Amygdala (tissue), 56 donors: ENCODE data around the gene MGAT4A.
"Not testable (repeated sequence)": the region's sequence is repeated elsewhere in the genome, so short reads cannot be mapped to it uniquely, and the experiment has no call there.

Experiments used
- DNase-seq, 56 donors: peaks; one replicate each; lab custom pipeline; 2025; lab: John Stamatoyannopoulos, UW

The MGAT4A gene

DNA sequence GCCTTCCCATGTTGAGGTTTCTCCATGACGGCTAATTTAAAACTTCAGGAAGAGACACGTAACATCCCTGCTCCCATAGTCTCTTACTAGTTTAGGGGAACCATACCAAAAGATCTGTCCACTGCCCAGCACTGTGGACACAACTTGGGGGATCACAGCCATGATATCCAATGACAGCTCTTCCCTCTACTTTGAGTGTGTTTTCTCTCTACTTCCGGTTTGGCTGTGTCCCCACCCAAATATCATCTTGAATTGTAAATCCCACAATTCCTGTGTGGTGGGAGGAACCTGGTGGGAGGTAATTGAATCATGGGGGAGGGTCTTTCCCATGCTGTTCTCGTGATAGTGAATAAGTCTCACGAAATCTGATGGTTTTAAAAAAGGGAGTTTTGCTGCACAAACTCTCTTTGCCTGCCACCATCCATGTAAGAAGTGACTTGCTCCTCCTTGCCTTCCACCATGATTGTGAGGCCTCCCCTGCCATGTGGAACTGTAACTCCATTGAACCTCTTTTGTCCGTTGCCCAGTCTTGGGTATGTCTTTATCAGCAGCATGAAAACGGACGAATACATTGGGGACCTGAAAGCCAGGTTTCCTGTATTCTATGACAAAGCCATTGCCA is 1.6 kb upstream of the MGAT4A start:
- no peak for DNase-seq

DNA sequence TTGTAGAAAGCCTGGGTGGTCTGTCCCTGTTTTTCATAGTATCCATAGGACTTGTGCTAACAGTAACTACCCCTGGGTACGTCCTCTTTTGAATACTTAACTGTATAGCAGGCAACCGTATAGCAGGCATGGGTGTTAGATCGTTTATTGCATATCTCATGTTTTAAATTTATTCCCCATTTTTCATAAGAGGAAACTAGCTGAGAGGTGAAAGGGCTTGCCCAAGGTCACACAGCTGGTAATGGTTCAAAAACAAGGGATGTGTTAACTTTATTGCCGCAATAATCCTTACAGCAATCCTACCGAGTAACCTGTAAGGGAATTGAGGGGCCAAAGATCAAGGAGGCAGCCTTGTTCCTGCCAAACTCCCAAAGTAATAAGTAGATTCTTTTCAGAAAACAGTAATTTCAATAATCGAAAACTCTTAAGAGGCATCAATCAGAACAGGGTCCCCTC is 990 bp upstream of the MGAT4A start:
- DNase-seq = no peak

DNA sequence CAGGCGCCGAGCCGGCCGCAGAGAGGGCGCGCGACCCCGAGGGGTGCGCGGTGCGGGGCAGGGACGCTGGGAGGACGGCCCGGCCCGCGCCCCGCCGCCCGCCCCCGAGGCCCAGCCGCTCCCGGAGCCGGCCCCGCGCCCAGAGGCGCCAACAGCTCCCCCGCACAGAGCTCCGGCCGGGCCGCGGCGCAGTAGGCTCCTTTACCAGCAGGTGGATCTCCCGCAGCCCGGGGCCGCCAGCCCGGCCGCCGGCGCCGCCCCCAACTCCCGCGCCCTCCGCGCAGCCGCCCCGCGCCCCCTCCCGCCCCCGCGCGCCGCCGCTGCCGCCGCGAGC is 258 bp downstream of the MGAT4A start:
- DNase-seq = peak in 20 of 56 donors; percentile 40 to 76 (median 60)

DNA sequence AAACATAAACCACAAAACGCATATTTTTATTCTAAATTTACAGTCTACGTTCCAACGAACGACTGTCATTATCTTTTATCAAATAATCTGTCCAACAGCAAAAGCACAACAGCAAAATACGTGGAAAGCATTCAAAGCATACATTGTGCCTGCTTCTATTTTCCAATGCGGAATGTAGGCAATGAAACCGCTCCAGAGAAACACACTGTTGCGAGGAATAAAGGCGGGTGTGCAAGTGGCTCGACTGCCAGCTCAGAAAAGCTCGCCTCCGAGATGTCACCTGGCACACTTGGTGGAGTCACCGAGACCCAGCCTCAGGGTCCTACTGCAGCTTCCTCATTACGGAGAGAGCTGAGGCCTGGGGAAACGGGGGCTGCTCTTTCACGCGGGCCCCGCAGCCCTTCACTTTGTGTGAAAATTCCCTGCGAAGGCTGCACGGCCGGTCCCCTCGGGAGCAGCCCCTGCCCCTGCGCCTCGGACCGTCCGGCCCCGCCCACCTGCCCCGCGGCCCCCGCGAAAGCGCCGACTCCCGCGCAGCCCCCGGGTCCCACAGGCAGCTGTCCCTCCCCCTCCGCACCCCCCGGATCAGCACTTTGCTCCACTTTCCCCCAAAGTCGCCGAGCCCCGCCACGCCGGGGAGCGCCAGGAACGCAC is 752 bp downstream of the MGAT4A start:
- peak in 36 of 56 donors; percentile 8 to 70 (median 50) for DNase-seq

DNA sequence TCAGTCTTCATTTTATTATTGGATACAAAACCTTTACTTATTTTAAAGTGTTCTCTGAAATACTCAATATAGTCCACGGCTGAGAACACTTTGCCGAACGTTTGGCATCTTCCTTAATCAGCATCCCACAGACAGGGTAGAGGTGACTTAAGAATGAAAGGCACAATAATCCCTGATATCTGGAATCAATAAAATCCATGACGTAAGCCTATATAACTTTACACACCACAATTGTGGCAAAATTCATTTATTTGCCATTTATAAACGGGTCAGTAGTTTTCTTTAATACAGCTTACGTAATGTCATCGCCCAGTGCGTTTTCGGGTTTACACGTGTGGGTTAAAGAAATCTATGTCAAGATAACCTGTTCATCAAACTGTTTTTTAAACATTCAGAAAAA is 1.3 kb downstream of the MGAT4A start:
- no peak for DNase-seq

DNA sequence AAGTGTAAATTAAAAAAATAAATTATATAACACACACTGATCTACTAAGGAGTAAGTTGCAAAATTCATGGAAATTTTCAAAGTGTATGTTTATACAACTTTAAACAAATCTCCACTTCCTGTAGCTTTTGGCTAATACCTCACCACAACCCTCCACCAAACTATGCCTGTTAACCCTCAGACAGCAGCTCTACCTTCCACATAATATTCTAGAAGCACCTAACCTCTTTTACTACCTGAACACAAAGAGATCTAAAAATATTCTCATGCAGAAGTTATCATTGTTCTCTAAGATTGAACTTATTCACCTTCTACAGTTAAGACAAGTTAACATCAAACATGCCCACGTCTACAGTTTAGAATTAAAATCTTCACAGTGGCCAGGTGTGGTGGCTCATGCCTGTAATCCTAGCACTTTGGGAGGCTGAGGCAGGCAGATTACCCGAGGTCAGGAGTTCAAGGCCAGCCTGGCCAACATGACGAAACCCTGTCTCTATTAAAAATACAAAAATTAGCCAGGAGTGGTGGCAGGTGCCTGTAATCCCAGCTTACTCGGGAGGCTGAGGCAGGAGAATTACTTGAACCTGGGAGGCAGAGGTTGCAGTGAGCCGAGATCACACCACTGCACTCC is 2.7 kb downstream of the MGAT4A start:
- DNase-seq = not testable (repeated sequence)

DNA sequence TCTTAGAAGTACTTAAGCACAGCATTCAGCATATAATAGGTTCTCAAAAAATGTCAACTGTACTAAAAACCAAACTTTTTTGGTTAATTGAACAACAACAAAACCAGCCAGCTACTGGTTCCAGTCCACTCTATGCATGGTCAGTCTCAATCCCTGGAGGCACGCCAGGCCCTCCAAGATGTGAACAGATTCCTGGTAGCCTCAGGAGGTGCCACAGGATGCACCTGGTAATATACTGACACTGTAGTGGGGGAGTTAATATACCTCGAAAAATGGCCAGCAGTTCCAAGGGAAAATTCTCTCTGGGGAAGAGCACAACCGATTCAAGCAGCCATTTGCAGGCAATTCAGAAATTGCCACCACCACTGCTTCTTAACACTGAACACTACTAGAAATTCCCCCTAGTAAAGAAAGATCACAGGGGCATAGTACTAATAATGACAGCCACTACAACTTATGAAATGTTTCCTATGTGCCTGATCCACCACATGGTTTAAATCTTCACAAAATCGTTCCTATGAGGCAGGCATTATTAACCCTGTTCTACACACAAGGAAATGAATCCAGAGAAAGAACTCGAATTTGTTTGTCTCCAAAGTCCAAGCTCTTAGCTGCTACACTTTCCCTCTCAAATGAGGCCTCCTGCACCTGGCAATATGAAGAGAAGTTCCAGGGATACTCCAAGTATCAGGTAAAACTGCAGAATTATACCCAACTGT is 3.4 kb downstream of the MGAT4A start:
- peak in 2 of 56 donors; percentile 16 to 20 for DNase-seq

DNA sequence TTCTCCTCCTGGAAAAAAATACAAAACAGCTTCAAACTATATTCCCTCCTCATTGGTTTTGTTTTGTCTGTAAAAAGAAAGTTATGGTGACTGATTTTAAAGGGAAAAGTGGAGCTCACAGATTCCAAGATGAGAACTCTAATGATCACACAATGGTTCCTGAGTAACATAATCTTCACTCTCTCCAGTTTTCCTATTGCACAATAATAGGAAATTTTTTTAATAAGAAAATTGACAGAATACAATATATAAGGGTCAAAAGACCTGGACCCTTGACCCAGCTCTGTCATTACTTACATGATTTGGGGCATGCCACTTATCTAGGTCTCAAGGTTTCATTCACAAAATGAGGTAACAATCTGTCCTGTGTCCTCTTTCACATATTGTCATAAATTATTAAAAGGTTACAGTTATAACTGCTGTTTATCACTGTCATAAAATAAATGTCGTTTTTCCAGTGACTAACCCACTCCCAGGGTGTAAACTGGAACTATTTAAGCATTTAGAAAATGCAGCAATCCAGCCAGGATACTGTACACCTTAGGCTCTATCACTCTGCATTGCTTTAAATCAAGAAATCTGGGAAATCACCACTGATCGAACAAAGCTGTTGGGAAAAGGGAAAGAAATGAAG is 4.1 kb downstream of the MGAT4A start:
- no peak for DNase-seq

DNA sequence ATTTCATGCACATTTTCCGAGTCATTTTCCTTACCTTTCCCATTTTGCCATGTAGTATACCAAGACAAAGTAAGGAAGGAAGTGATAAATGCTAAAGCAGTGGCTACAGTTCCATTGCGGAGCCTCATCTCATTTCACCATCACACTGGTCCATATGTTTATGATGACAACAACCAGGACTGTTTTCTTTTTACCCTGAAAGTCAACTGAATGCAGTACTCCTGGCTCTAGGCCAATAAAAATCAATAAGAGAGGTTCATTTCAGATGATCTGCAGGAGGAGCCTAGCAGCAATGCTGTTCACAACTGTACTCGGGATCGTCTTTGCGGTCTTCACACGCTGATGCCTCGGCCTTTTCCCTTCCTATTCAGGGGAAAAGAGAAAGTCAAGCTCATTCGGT is 4.7 kb downstream of the MGAT4A start:
- DNase-seq = no peak

DNA sequence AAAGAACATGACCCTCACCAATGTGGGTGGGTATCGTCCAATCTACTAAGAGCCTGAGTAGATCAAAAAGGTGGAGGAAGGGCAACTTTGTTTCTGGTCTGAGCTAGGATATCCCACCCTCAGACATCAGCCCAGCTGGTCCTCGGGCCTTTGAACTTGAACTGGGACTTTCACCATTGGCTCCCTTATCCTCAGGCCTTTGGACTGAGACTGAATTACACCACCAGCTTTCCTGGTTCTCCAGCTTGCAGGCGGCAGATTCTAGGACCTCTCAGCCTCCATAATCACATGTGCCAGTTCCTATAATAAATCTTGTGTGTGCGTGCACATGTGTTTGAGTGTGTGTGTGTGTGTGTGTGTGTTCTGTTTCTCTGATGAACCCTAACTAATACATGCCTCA is 10.6 kb downstream of the MGAT4A start:
- DNase-seq = no peak

DNA sequence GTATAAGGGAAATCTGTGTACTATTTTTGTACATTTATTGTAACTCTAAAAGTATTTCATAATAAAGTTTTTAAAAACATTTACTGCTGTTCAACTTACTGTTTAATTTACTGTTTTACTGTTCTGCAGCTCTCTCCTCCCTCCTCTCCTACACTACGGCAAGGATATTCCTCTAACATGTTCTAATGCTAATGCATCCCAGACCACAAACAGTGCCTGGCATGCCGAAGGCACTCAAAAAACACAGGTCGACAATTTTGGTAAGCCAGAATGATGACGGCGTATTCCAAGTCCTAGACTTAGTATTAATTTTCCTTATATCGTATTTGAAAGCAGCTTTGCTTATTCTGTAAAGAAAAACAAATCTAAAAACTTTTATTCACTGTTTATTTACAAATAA is 13.3 kb downstream of the MGAT4A start:
- no peak for DNase-seq

DNA sequence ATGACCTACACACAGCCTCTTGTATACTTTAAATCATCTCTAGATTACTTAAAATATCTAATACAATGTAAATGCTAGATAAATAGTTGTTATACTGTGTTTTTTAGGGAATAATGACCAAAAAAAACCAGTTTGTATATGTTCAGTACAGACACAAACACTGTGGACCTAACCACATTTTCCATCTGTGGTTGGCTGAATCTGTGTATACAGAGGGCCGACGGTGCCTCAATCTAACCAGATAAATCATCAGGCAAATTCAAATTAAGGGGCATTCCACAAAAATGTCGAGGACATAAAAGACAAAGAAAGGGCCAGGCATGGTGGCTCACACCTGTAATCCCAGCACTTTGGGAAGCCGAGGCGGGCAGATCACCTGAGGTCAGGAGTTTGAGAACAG is 14.1 kb downstream of the MGAT4A start:
- DNase-seq = no peak

DNA sequence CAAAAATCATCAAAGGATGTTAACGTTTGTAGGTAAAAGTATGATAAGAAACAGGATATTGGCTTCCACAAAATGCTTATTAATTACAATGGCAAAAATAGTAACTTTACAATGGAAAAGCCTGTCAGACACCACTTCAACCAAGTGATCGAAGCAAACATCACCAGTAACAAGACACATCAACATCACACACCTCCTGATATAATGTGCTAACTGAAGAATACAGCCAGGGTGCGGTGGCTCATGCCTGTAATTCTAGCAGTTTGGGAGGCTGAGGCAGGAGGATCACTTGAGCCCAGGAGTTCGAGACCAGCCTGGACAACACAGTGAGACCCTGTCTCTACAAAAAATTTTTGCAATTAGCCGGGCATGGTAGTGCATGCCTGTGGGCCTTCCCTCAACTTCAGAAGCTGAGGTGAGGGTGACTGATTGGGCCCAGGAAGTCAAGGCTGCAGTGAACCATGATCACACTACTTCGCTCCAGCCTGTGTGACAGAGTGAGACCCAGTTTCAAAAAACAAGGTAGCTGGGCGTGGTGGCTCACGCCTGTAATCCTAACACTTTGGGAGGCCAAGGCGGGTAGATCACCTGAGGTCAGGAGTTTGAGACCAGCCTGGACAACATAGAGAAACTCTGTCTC is 15.0 kb downstream of the MGAT4A start:
- DNase-seq = no peak

DNA sequence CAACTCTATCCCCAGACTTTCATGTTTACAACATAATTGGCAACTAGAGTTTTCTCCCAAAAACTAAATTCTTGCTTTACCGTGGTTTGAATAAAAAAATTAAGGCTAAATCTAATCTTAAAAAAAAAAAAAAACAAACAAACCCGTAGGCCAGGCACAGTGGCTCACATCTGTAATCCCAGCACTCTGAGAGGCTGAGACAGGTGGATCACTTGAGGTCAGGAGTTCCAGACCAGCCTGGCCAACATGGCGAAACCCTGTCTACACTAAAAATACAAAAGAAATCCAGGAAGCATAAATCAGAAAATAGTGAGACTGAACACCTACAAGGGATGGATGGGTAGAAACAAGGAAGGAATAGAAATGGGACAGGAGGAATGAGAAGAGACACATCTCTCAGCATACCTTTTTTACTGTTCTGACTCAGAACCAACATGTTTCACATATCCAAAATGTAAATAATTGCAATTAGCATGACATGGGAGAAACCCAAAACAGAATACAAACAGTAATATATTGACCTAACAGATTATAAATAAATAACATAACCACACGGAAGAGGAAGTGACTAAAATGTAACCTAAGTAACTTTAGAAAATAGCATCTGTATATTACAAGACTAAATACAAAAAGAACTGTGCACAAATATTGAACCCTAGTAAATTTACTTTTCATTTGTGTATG is 17.5 kb downstream of the MGAT4A start:
- DNase-seq = no peak

DNA sequence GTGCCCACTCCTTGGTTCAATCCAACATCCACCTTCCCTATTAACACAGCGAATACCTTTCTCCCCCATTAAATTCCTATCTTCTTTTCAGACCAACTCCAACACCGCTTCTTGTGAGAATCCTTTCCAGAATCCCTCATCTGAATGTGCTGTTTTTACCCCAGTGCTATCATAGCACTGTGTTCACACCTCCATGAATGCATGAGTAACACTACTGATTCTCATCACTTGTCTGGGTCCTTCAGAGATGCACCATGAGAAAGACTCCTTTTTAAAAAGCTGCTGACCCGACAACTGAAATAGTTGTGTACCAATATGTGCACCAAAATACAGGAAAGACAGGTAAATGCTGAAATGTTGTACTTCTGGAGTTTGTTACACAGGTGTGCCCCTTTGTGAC is 18.8 kb downstream of the MGAT4A start:
- DNase-seq = no peak

DNA sequence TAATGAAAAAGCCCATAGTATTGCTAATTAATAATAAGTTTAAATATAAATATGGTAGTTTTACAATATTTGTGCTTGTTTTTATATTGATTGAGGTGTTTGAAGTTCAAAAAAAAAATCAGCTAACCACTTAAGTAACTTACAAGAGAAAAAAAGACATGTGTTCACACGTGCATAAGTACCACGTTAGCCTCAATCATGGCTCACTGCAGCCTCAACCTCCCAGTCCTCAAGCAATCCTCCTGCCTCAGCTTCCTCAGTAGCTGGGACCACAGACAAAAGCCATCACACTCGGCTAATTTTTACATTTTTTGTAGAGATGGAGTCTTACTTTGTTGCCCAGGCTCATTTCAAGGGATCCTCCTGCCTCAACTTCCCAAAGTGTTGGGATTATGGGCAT is 19.4 kb downstream of the MGAT4A start:
- no peak for DNase-seq

DNA sequence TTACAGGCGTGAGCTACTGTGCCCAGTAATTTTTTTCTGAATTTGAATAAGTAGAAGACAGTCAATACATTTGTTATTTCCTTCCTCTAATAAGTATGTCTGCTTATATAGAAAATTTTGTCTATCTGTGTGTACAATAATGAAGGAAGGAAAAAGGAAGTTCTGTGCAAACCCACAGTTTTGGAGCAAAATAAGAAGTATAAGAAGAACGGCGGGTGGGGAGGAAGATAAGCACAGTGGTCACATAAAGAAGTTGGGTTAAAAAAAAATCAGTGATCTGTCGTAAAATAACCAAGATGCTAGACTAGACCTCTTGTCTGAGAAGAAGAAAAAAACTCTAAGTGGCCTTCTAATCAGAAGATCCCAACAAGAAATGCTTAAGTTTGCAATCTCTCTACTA is 20.2 kb downstream of the MGAT4A start:
- DNase-seq = no peak

DNA sequence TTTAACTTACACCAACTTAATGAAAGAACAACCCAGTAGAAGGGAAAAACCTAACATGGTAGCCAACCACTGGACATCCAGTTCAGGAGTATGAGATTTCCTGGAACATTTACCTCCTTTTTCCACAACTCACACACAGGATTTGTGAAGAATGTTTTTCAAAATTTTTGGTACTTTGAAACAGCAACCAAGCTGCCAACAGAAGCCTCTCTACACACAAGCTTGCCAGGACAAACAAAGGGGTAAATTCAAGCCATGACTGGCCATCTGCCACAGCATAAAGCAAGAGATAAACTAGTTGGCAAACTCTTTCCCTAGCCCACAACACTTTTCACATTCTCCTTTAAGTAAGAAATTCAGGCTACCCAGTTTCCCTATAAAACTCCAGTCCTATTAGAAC is 21.4 kb downstream of the MGAT4A start:
- peak in 24 of 56 donors; percentile 6 to 76 (median 40) for DNase-seq

DNA sequence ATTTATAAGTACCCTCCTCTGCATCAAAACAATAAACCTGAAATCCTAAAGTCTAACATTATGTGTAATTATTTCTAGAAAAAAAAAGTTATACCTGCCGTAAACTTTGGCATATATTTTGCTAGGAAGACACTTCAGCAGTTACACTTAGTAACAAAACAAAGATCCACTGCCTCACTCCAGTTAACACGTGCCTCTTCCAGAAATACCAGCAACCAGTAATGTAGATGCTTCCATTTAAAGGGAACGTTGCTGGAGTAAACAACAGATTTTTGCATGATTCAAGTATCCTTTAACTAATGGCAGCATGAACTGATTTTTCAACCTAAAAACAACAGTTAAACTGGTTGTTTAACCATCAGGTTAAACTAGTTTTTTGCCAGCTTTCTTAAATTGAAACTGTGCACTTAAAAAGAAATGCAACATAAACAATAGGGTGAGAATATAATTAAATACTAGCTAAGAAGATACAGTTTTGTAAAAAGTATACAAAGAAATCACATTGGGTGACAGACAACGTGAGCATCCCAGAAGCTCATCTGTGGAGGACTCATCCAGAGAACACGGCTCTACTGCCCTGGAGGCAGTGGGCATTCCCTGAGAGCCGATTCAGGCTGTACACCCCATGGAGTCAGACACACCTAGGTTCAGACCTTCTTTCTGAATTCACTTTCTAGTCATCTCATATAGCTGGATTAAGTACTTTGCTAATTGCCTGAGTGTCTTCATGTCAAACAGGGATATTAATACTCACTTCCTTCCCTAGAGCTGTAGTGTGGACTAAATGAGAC is 22.3 kb downstream of the MGAT4A start:
- no peak for DNase-seq
